Lower leg skin (tissue), 4 donors: ENCODE data around the gene PDZD11. TPM values are rescaled to one million over a fixed set of nuclear protein-coding genes. Genes with fewer than 3 reads are reported as not detected.
A peak's percentile ranks its signal among the peaks of the same experiment; 100 is the strongest.
"Not testable (repeated sequence)": the region's sequence is repeated elsewhere in the genome, so short reads cannot be mapped to it uniquely, and the experiment has no call there.

Source experiments
- DNase-seq, 2 donors: peaks; one replicate each; pipeline ENCODE4 v3.0.0-alpha.2; 2019; ENCODE audit warnings: low spot score in 2 of 2
- H3K4me3 ChIP-seq: fragments of 200-600 bp; sonication (generic); 2 replicates; pipeline ENCODE4 v1.5.1; 2017; ENCODE audit warnings: mild to moderate bottlenecking, low read depth; ENCODE audit not compliant: poor library complexity, severe bottlenecking
- POLR2A ChIP-seq, 2 donors: fragments of 450-650 bp; IDR thresholded peaks; one replicate each; pipeline ENCODE4 v1.6.1; 2016 to 2017; ENCODE audit warnings: antibody characterized with exemption in 2 of 2, mild to moderate bottlenecking in 1 of 2, moderate library complexity in 1 of 2
- WGBS, 2 donors: methylation state at CpG; one replicate each; pipeline ENCODE4 v1.1.5; 2018; 5-methylcytosine and 5-hydroxymethylcytosine counted together
- intact Hi-C: fragments of 100-400 bp; cut with DNase I; formaldehyde crosslinking; loops from one replicate; pipeline ENCODE4 v1.15.0; 2023; ENCODE audit warnings: low total_unique reads
- total RNA-seq, 4 donors: library from RNA; depleted of rRNA; stranded (reverse); fragments of >200 nt; gene quantifications; one replicate each; pipeline ENCODE4 v1.1.0, GENCODE V29; 2016
- TF ChIP-seq, protein P1 (sequence below), 3 donors: fragments of 450-650 bp; IDR thresholded peaks; one replicate each; pipeline ENCODE4 v1.5.1; 2016; ENCODE audit warnings: antibody characterized with exemption in 3 of 3, mild to moderate bottlenecking in 3 of 3, moderate library complexity in 2 of 3

PDZD11 gene
- total RNA-seq, 4 donors from 2014 or later: 19.9 to 35.3 (median 33.2) TPM

DNA sequence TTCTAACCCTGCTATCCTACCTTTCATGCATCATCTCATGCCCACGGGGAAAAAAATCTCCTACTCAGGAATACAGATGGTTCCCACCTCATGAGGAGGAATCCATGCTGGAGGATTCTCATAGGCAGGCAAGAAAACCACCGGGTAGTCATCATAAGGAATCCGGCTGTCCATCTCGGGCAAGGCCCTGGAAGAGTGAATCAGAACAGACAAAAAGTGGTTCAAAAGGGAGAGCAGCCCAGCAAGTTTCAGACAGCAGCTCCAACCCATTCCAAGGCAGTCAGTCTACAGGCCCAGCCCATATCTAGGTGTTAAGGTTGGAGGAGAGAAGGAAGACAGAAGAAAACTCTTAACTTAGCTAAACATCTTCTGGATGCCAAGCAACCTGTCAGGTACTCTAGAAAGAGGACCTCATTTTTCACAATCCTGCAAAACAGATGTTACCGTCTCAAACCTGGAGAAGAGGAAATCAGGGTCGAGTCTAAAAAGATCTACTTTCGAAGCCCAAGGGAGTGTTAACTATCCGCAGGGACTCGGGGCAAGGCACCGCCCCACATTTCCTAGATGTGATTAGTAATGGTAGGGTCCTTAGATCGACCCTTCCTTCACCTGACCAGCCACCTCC lies 447 bp downstream of the PDZD11 start:
- TF ChIP-seq, protein P1, sequence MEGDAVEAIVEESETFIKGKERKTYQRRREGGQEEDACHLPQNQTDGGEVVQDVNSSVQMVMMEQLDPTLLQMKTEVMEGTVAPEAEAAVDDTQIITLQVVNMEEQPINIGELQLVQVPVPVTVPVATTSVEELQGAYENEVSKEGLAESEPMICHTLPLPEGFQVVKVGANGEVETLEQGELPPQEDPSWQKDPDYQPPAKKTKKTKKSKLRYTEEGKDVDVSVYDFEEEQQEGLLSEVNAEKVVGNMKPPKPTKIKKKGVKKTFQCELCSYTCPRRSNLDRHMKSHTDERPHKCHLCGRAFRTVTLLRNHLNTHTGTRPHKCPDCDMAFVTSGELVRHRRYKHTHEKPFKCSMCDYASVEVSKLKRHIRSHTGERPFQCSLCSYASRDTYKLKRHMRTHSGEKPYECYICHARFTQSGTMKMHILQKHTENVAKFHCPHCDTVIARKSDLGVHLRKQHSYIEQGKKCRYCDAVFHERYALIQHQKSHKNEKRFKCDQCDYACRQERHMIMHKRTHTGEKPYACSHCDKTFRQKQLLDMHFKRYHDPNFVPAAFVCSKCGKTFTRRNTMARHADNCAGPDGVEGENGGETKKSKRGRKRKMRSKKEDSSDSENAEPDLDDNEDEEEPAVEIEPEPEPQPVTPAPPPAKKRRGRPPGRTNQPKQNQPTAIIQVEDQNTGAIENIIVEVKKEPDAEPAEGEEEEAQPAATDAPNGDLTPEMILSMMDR (IDR thresholded peaks at IDR 0.05): no peak
- TF ChIP-seq POLR2A (IDR thresholded peaks at IDR 0.05): no peak
- intact Hi-C loops: no loop called here
- peak overlapping the region; percentile 30 for H3K4me3 ChIP-seq
- 29 to 64% methylated on average over 11 of the region's 11 CpGs for WGBS, 2 donors
- DNase-seq: no peak

DNA sequence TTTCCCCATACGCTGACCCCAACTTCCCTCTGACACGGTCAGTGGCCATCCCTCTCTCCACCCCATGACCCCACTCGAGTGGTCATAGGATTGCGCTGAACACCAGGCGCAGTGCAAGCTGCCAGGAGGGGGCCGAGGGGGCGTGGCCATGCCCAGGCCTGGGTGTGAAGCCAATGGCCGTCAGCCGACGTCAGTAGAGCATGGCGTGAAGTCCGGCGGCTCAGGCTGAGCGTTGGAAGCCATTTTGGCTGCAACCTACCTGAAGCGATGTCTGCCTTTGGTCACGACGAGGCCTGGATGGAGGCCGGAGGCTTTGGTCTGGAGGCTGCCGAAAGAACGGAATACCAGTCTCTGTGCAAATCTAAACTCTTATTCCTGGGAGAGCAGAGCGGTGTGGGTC lies 7.8 kb downstream of the PDZD11 start, which contains the start of gene RAB41:
Gene RAB41 (plus strand): TSS at position 222 of the 400 bp plus-strand sequence. CDS start 46 bp downstream, at position 268.
- TF ChIP-seq, protein P1 (IDR thresholded peaks at IDR 0.05): no peak
- no peak for TF ChIP-seq POLR2A (IDR thresholded peaks at IDR 0.05)
- DNase-seq: no peak
- intact Hi-C loops: no loop called here
- 93 to 96% methylated on average over 21 of the region's 21 CpGs for WGBS, 2 donors
- H3K4me3 ChIP-seq: no peak within 1 kb of the TSS

DNA sequence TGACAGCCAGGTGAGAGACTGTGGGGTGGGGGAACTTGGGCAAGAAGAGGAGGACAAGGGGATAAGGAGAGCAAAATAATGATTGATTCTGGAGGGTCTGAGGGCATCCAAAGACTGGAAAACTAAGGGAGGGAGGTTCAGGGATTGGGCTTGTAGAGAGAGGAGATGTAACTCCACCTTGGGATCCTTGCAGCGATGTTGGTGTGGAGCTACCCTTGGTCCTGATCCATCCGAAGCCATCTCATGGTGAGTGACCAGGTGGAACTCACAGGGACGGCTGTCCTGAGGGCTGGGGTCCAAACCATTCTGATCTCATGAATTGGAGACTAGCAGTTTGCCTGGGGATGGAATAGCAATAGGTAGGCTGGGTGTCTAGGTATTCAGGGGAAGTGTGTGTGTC lies 9.2 kb downstream of the PDZD11 start:
- no peak overlapping the region for H3K4me3 ChIP-seq
- TF ChIP-seq, protein P1 (IDR thresholded peaks at IDR 0.05): no peak
- TF ChIP-seq POLR2A (IDR thresholded peaks at IDR 0.05): no peak
- intact Hi-C loops: no loop called here
- DNase-seq: no peak
- 68 to 83% methylated on average over 3 of the region's 3 CpGs for WGBS, 2 donors

- no peak for TF ChIP-seq POLR2A (IDR thresholded peaks at IDR 0.05)
- no peak for DNase-seq
- WGBS, 2 donors: 81 to 87% methylated on average over 3 of the region's 3 CpGs
- no peak overlapping the region for H3K4me3 ChIP-seq
- intact Hi-C loops: no loop called here
Observed at GRCh38 chrX:70279081-70279480, 10.6 kb downstream of the PDZD11 start.

- DNase-seq, H3K4me3 ChIP-seq, intact Hi-C loops: not testable (repeated sequence)
- WGBS, 2 donors: 82 to 87% methylated on average over 4 to 7 of the region's 7 CpGs
Observed at GRCh38 chrX:70274029-70274428, 15.7 kb downstream of the PDZD11 start.

DNA sequence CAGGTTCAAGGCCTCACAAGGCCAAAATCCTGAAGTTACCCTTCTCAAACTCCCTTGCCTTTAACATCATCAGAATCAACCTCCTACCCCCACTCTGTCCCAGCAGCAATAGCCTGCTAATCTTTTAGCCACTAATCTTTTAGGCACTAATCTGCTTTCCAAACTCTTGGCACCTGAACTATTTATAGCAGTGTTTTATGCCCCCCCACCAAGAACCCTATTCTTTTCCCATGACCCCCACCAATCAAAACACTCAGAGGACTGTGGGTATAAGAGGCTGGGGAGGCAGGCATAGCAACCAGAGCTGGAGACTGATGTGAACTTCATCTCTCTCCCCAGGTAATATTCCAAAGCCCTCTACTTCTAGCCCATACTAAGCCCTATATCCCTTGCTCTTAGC lies 21.7 kb downstream of the PDZD11 start, which contains the start of gene ARR3:
Gene ARR3 (plus strand): TSS at position 301 of the 400 bp plus-strand sequence. CDS start 1,052 bp downstream, outside the sequence.
- no peak for TF ChIP-seq POLR2A (IDR thresholded peaks at IDR 0.05)
- TF ChIP-seq, protein P1 (IDR thresholded peaks at IDR 0.05): no peak
- no peak for DNase-seq
- no peak within 1 kb of the TSS for H3K4me3 ChIP-seq
- intact Hi-C loops: no loop called here

GRCh38 chrX:70264784-70265183 lies 24.9 kb downstream of the PDZD11 start:
- WGBS, 2 donors: 62 to 65% methylated on average over 3 of the region's 3 CpGs
- no peak for TF ChIP-seq POLR2A (IDR thresholded peaks at IDR 0.05)
- TF ChIP-seq, protein P1 (IDR thresholded peaks at IDR 0.05): no peak
- no peak overlapping the region for H3K4me3 ChIP-seq
- intact Hi-C loops: no loop called here
- no peak for DNase-seq
